K562 (cell line): ENCODE results near the gene ANAPC5. TPM values are rescaled to one million over a fixed set of nuclear protein-coding genes. Genes with fewer than 3 reads are reported as not detected.
A peak's percentile ranks its signal among the peaks of the same experiment; 100 is the strongest.

Experiments used
- ATF7 ChIP-seq: fragments of 450-650 bp; IDR thresholded peaks from 2 replicates; pipeline ENCODE4 v1.7.1; 2014; ENCODE audit warnings: mild to moderate bottlenecking, moderate library complexity
- BMI1 ChIP-seq: fragments of 150-350 bp; IDR thresholded peaks from 2 replicates; pipeline ENCODE4 v1.6.1; 2014; ENCODE audit warnings: low read length
- CBX8 ChIP-seq: fragments of 200-600 bp; sonication (generic); IDR thresholded peaks from 2 replicates; pipeline ENCODE4 v1.6.1; 2012; ENCODE audit warnings: borderline replicate concordance, mixed run types, low read depth, mild to moderate bottlenecking, moderate library complexity, mixed read lengths, low read length, control low read depth, inconsistent platforms; ENCODE audit not compliant: poor library complexity, severe bottlenecking; ENCODE audit errors: extremely low read depth
- CREB3 ChIP-seq: fragments of 450-650 bp; conservative IDR thresholded peaks from 2 replicates; pipeline ENCODE4 v1.6.1; 2016; ENCODE audit warnings: missing genetic modification characterization, low read depth, mild to moderate bottlenecking, missing compliant biosample characterization, moderate library complexity
- ELF4 ChIP-seq: fragments of 450-650 bp; formaldehyde crosslinking; IDR thresholded peaks from 2 replicates; pipeline ENCODE4 v1.4.0; 2022; ENCODE audit warnings: missing genetic modification characterization
- FOSL1 ChIP-seq: fragments of 200-800 bp; sonication (Bioruptor generic); conservative IDR thresholded peaks from 2 replicates; pipeline ENCODE4 v1.6.1; 2016; ENCODE audit warnings: missing genetic modification characterization, missing compliant biosample characterization
- HDAC1 ChIP-seq, 2 experiments: fragments of 450-650 bp; IDR thresholded peaks; 2 replicates each; pipeline ENCODE4 v1.6.1; 2016 to 2017; ENCODE audit warnings: inconsistent platforms in 1 of 2, mild to moderate bottlenecking in 1 of 2, moderate library complexity in 1 of 2
- HDAC6 ChIP-seq: IDR thresholded peaks from 2 replicates; pipeline ENCODE4 v1.6.1; 2012; ENCODE audit warnings: low read depth, mild to moderate bottlenecking, control low read depth, inconsistent platforms, low read length, moderate library complexity
- HOMEZ ChIP-seq: fragments of 250-450 bp; sonication (Bioruptor Pico); IDR thresholded peaks from 2 replicates; pipeline ENCODE4 v1.4.0; 2020; ENCODE audit warnings: mild to moderate bottlenecking, moderate library complexity
- JUNB ChIP-seq: fragments of 450-650 bp; formaldehyde crosslinking; conservative IDR thresholded peaks from 2 replicates; pipeline ENCODE4 v1.4.0; 2020; ENCODE audit warnings: mild to moderate bottlenecking
- MTF1 ChIP-seq: fragments of 250-450 bp; sonication (Bioruptor Pico); IDR thresholded peaks from 2 replicates; pipeline ENCODE4 v1.9.0; 2021; ENCODE audit warnings: moderate library complexity, mild to moderate bottlenecking, inconsistent platforms, borderline replicate concordance
- NCOA1 ChIP-seq: fragments of 450-650 bp; IDR thresholded peaks from 2 replicates; pipeline ENCODE4 v1.6.1; 2016; ENCODE audit warnings: low read depth
- NR1H2 ChIP-seq: sonication (generic); formaldehyde crosslinking; IDR thresholded peaks from 2 replicates; pipeline ENCODE4 v1.4.0; 2020; ENCODE audit warnings: mild to moderate bottlenecking, missing genetic modification reagents
- POLR3A ChIP-seq: IDR thresholded peaks from 2 replicates; pipeline ENCODE4 v1.6.1; 2011; ENCODE audit warnings: borderline replicate concordance, mild to moderate bottlenecking, moderate library complexity; ENCODE audit not compliant: insufficient read length, insufficient read depth; ENCODE audit errors: extremely low read depth
- PYGO2 ChIP-seq: fragments of 450-650 bp; IDR thresholded peaks from 2 replicates; pipeline ENCODE4 v1.6.1; 2016; ENCODE audit warnings: mild to moderate bottlenecking, missing genetic modification characterization, moderate library complexity, missing compliant biosample characterization
- RAD21 ChIP-seq, 2 experiments: fragments of 250-450 bp in 1 of 2; fragments of 450-650 bp in 1 of 2; sonication (Bioruptor Pico) in 1 of 2; formaldehyde crosslinking in 1 of 2; IDR thresholded peaks in 1 of 2; conservative IDR thresholded peaks in 1 of 2; 2 replicates each; pipeline versions ENCODE4 v1.4.0 to v1.8.0; 2020 to 2022; ENCODE audit warnings: mild to moderate bottlenecking in 2 of 2, moderate library complexity in 1 of 2
- SIRT6 ChIP-seq: IDR thresholded peaks from one replicate; pipeline ENCODE4 v1.6.1; 2012; ENCODE audit warnings: low read depth, mild to moderate bottlenecking, control low read depth, inconsistent platforms, low read length, moderate library complexity
- SOX6 ChIP-seq: fragments of 450-650 bp; IDR thresholded peaks from 2 replicates; pipeline ENCODE4 v1.6.1; 2014; ENCODE audit warnings: mild to moderate bottlenecking
- TCF3 ChIP-seq: sonication (generic); formaldehyde crosslinking; IDR thresholded peaks from 2 replicates; pipeline ENCODE4 v1.4.0; 2020; ENCODE audit warnings: mild to moderate bottlenecking, missing genetic modification reagents
- ZNF12 ChIP-seq: sonication (generic); formaldehyde crosslinking; IDR thresholded peaks from 2 replicates; pipeline ENCODE4 v1.4.0; 2020; ENCODE audit warnings: mild to moderate bottlenecking, missing genetic modification reagents
- ZNF197 ChIP-seq: fragments of 200-800 bp; sonication (Bioruptor generic); IDR thresholded peaks from 2 replicates; pipeline ENCODE4 v1.6.1; 2016; ENCODE audit warnings: low read depth, missing genetic modification characterization, missing compliant biosample characterization
- ZNF217 ChIP-seq: sonication (generic); formaldehyde crosslinking; IDR thresholded peaks from 2 replicates; pipeline ENCODE4 v1.8.0; 2022; ENCODE audit warnings: mild to moderate bottlenecking, missing genetic modification reagents
- ZNF507 ChIP-seq: conservative IDR thresholded peaks from 2 replicates; pipeline ENCODE4 v1.6.1; 2017; ENCODE audit warnings: missing genetic modification characterization, missing compliant biosample characterization
- ZNF639 ChIP-seq, 2 experiments: fragments of 200-800 bp in 1 of 2; sonication (Bioruptor generic) in 1 of 2; sonication (generic) in 1 of 2; formaldehyde crosslinking in 1 of 2; IDR thresholded peaks in 1 of 2; conservative IDR thresholded peaks in 1 of 2; 2 replicates each; pipeline versions ENCODE4 v1.5.0 to v1.6.1; 2016 to 2020; ENCODE audit warnings: missing compliant biosample characterization in 1 of 2, missing genetic modification characterization in 1 of 2, missing genetic modification reagents in 1 of 2
- polyA plus RNA-seq, 8 experiments: library from polyadenylated mRNA; depleted of rRNA in 4 of 8; stranded (reverse) in 5 of 8; unstranded in 3 of 8; fragments of >200 nt; fragmentation: Nextera tagmentation in 2 of 8; fragmentation: Illumina TruSeq in 1 of 8; extraction: Ambion mirVana in 2 of 8; extraction: Trizol in 1 of 8; gene quantifications; 2 replicates each; pipeline versions ENCODE4 v1.2.1 to v1.2.3, GENCODE V29; 2011 to 2014; ENCODE audit warnings: inconsistent platforms in 1 of 8, missing spikeins in 1 of 8
- total RNA-seq, 7 experiments: library from RNA; depleted of rRNA in 6 of 7; stranded (reverse); fragments of >200 nt in 6 of 7; fragmentation: Illumina TruSeq in 2 of 7; extraction: Trizol in 2 of 7; gene quantifications; 2 replicates each; pipeline versions ENCODE4 v1.2.1 to v1.2.3, GENCODE V29; 2011 to 2021; ENCODE audit warnings: low replicate concordance in 1 of 7

Gene ANAPC5
- total and polyA plus RNA-seq, 9 of the 15 experiments (the other 6 are each of a cell fraction or from before 2014, with no cell fraction given): 136 to 315 (median 197) TPM

- TF ChIP-seq PYGO2 (tag): no peak
- no peak for TF ChIP-seq HOMEZ (CRISPR knock-in tag)
- no peak for TF ChIP-seq ZNF507 (tag)
- TF ChIP-seq ZNF197: no peak
- no peak for TF ChIP-seq SIRT6
- peak; percentile 82 for TF ChIP-seq ELF4 (CRISPR knock-in tag)
- peak; percentile 75 for TF ChIP-seq ZNF12 (CRISPR knock-in tag)
- no peak for TF ChIP-seq FOSL1 (tag)
- TF ChIP-seq ZNF217 (CRISPR knock-in tag): no peak
- TF ChIP-seq RAD21 (CRISPR knock-in tag; conservative IDR thresholded peaks at IDR 0.05 in 1 of 2, IDR thresholded peaks at IDR 0.05 in 1 of 2): no peak; a peak in 1 of 4 replicates
- TF ChIP-seq JUNB (CRISPR knock-in tag): no peak
- TF ChIP-seq POLR3A: no peak
- no peak for TF ChIP-seq BMI1
- TF ChIP-seq SOX6: peak; percentile 43; the same call in 1 of the 2 replicates
- TF ChIP-seq MTF1 (CRISPR knock-in tag): no peak
- TF ChIP-seq NCOA1: peak; percentile 98
- no peak for TF ChIP-seq CBX8
- peak; percentile 84 for TF ChIP-seq ATF7
- peak; percentile 38; the same call in 1 of the 2 replicates for TF ChIP-seq NR1H2 (CRISPR knock-in tag)
- no peak for TF ChIP-seq TCF3 (CRISPR knock-in tag)
- TF ChIP-seq HDAC1 (IDR thresholded peaks at IDR 0.05): peak in 1 of 2 experiments; percentile 94; a peak in 2 of 4 replicates
- peak in 1 of 2 experiments; percentile 75; a peak in 1 of 4 replicates for TF ChIP-seq ZNF639 (CRISPR knock-in tag; conservative IDR thresholded peaks at IDR 0.05 in 1 of 2, IDR thresholded peaks at IDR 0.05 in 1 of 2)
- peak; percentile 47; the same call in 1 of the 2 replicates for TF ChIP-seq HDAC6
- TF ChIP-seq CREB3 (tag): no peak
Measured at GRCh38 chr12:121351820-121352681, at the start of gene ANAPC5 (continued).
